Pancreas (tissue), 10 donors: ENCODE data around the gene GFPT1. TPM values are rescaled to one million over a fixed set of nuclear protein-coding genes. Genes with fewer than 3 reads are reported as not detected.
A peak's percentile ranks its signal among the peaks of the same experiment; 100 is the strongest.

Source experiments
- ATAC-seq, 4 donors: fragments of 200-7000 bp; cut with Tn5 transposase; one replicate each; pipeline versions ENCODE4 v1.8.0 to v1.9.1; 2020; ENCODE audit warnings: mild to moderate bottlenecking in 4 of 4, moderate library complexity in 4 of 4
- DNase-seq, 6 donors: peaks; one replicate each; pipeline ENCODE4 v3.0.0-alpha.2; 2020
- FAIRE-seq: peaks from 2 replicates; lab custom pipeline; 2012; peaks lifted over from hg19 to GRCh38; lab: Jason Lieb, UNC
- H3K27ac ChIP-seq, 4 donors: fragments of 200-600 bp; sonication (generic); 1 replicate in 3 of 4; 2 replicates in 1 of 4; pipeline versions ENCODE4 v1.5.0 to v1.8.0; 2020
- H3K27me3 ChIP-seq, 4 donors: fragments of 200-600 bp; one replicate each; pipeline ENCODE4 v1.8.0; 2021
- H3K36me3 ChIP-seq, 3 donors: fragments of 200-600 bp; sonication (generic) in 1 of 3; one replicate each; pipeline versions ENCODE4 v1.5.0 to v1.8.0; 2020 to 2021
- H3K4me1 ChIP-seq, 3 donors: fragments of 200-600 bp; one replicate each; pipeline ENCODE4 v1.8.0; 2021
- H3K4me3 ChIP-seq, 4 donors: fragments of 200-600 bp; sonication (generic) in 2 of 4; one replicate each; pipeline versions ENCODE4 v1.5.0 to v1.8.0; 2020 to 2021
- H3K9me3 ChIP-seq, 4 donors: fragments of 200-600 bp; one replicate each; pipeline ENCODE4 v1.8.0; 2021
- CTCF ChIP-seq, 4 donors: fragments of 200-600 bp; sonication (generic) in 3 of 4; IDR thresholded peaks; one replicate each; pipeline versions ENCODE4 v1.5.0 to v1.8.0; 2021; ENCODE audit warnings: antibody characterized with exemption in 4 of 4
- WGBS, 2 donors: extraction: QIAGEN DNeasy Blood & Tissue Kit; methylation state at CpG; one replicate each; pipeline ENCODE4 v1.1.7; 2013; 5-methylcytosine and 5-hydroxymethylcytosine counted together
- intact Hi-C, 3 donors: fragments of 100-400 bp; cut with DNase I; formaldehyde crosslinking; loops; one replicate each; pipeline versions ENCODE4 v1.11.1 to v1.14.2; 2022
- polyA plus RNA-seq, 2 donors: library from polyadenylated mRNA; stranded (reverse); fragments of 200-250 nt; gene quantifications; one replicate each; pipeline ENCODE4 v1.2.3, GENCODE V29; 2013
- total RNA-seq, 6 donors: library from RNA; stranded (reverse); fragmentation: NEBNext Ultra II Directional in 4 of 6; extraction: Animal tissue kit (Norgen Biotek cat#: 25700) in 4 of 6; gene quantifications; one replicate each; pipeline versions ENCODE4 v1.2.1 to v1.2.4, GENCODE V29; 2021 to 2023
- donor health status: healthy with polysubstance abuse.
- donor health status: DM: no; HTN: no; CAD: no; lungs with moderate emphysema.
- donor health status: DM: no; HTN: no; CAD: no.
- donor health status: control.
- donor health status: control.
- donor health status: Bipolar disorder and iron deficiency.
- donor health status: DM: yes; HTN: yes; CAD: no.
- donor health status: DM: no; HTN: no; CAD: no.
- donor health status: DM: no; HTN: no; CAD: no.
- donor health status: DM: yes; HTN: yes; CAD: no.

GFPT1 gene
- total and polyA plus RNA-seq, 8 donors: 7.8 to 78.0 (median 40.2) TPM

- Histone ChIP-seq H3K36me3 (no peaks in the 10 kb centered on the region), H3K9me3 (no peaks in the 10 kb centered on the region), H3K4me1 (peaks cover 8 to 21% (median 19%) of the 10 kb centered on the region in 3 donors), H3K27me3 (no peaks in the 10 kb centered on the region), H3K27ac (no peak overlapping the region), H3K4me3 (peak overlapping the region; percentile 32 to 52 (median 33))
- 2% methylated on average over 47 to 61 of the region's 61 CpGs for WGBS, 2 donors
- DNase-seq (peak; percentile 51 to 87 (median 70)), ATAC-seq (peak; percentile 66 to 89 (median 83)), FAIRE-seq (no peak)
- TF ChIP-seq CTCF (IDR thresholded peaks at IDR 0.05): peak; percentile 26 to 58 (median 44)
- intact Hi-C loops: loop anchor here (5.0 to 10.0 kb wide), 3 partner anchors 280 to 285 kb away; no protein-coding TSS in a partner anchor
These were observed 80.0 kb downstream of the GFPT1 start for GRCh38 chr2:69306822-69307578.

- Histone ChIP-seq H3K9me3 (no peaks in the 10 kb centered on the region), H3K4me1 (peaks cover 8 to 21% (median 19%) of the 10 kb centered on the region in 3 donors), H3K27me3 (no peaks in the 10 kb centered on the region), H3K36me3 (no peaks in the 10 kb centered on the region), H3K4me3 (peak overlapping the region; percentile 32 to 52 (median 33)), H3K27ac (no peak overlapping the region)
- ATAC-seq: peak; percentile 1 to 7 (median 4)
- no peak for FAIRE-seq
- DNase-seq: peak in 2 of 6 donors; percentile 60 to 67
- 1 to 3% methylated on average over 31 of the region's 31 CpGs for WGBS, 2 donors
- intact Hi-C loops: loop anchor here (5.0 to 10.0 kb wide), 3 partner anchors 279 to 284 kb away; no protein-coding TSS in a partner anchor
- TF ChIP-seq CTCF (IDR thresholded peaks at IDR 0.05): no peak
These were observed 80.6 kb downstream of the GFPT1 start for GRCh38 chr2:69306393-69306821.

GRCh38 chr2:69305712-69306392 is 81.2 kb downstream of the GFPT1 start:
- peaks cover 8 to 21% (median 19%) of the 10 kb centered on the region in 3 donors for H3K4me1 ChIP-seq
- intact Hi-C loops: loop anchor here (5.0 to 10.0 kb wide), 3 partner anchors 279 to 284 kb away; no protein-coding TSS in a partner anchor
- 44 to 46% methylated on average over 17 of the region's 17 CpGs for WGBS, 2 donors
- H3K9me3 ChIP-seq: no peaks in the 10 kb centered on the region
- TF ChIP-seq CTCF (IDR thresholded peaks at IDR 0.05): no peak
- H3K4me3 ChIP-seq: peak overlapping the region; percentile 32 to 52 (median 33)
- no peaks in the 10 kb centered on the region for H3K36me3 ChIP-seq
- ATAC-seq (no peak), DNase-seq (no peak), FAIRE-seq (no peak)
- H3K27ac ChIP-seq: no peak overlapping the region
- no peaks in the 10 kb centered on the region for H3K27me3 ChIP-seq

GRCh38 chr2:69305166-69305565 is 81.9 kb downstream of the GFPT1 start:
- Histone ChIP-seq H3K27ac (no peak overlapping the region), H3K9me3 (no peaks in the 10 kb centered on the region), H3K27me3 (no peaks in the 10 kb centered on the region), H3K4me1 (peaks cover 8 to 18% (median 15%) of the 10 kb centered on the region in 3 donors), H3K36me3 (no peaks in the 10 kb centered on the region), H3K4me3 (no peak overlapping the region)
- intact Hi-C loops: loop anchor here (5.0 to 10.0 kb wide), 3 partner anchors 278 to 283 kb away; no protein-coding TSS in a partner anchor
- ATAC-seq (no peak), FAIRE-seq (no peak), DNase-seq (no peak)
- TF ChIP-seq CTCF (IDR thresholded peaks at IDR 0.05): no peak
- 74 to 80% methylated on average over 7 of the region's 7 CpGs for WGBS, 2 donors
